K562 (cell line): ENCODE measurements around the gene HES4. TPM values are rescaled to one million over a fixed set of nuclear protein-coding genes. Genes with fewer than 3 reads are reported as not detected.

Experiments
- ARID1B ChIP-seq: fragments of 450-650 bp; IDR thresholded peaks from 2 replicates; pipeline ENCODE4 v1.6.1; 2016; ENCODE audit warnings: antibody characterized with exemption, mild to moderate bottlenecking, inconsistent platforms
- CBX3 ChIP-seq, 2 experiments: IDR thresholded peaks; 1 replicate in 1 of 2; 2 replicates in 1 of 2; pipeline ENCODE4 v1.6.1; 2012; ENCODE audit warnings: inconsistent platforms in 2 of 2, low read length in 2 of 2, borderline replicate concordance in 1 of 2, control low read depth in 1 of 2
- E2F1 ChIP-seq: sonication (generic); formaldehyde crosslinking; IDR thresholded peaks from 2 replicates; pipeline ENCODE4 v1.8.1; 2023; ENCODE audit warnings: mild to moderate bottlenecking, missing genetic modification reagents, moderate library complexity
- EGR1 ChIP-seq: fragments of 450-650 bp; conservative IDR thresholded peaks from 2 replicates; pipeline ENCODE4 v1.6.1; 2017; ENCODE audit warnings: mild to moderate bottlenecking
- HDAC1 ChIP-seq, 2 experiments: fragments of 450-650 bp; IDR thresholded peaks; 2 replicates each; pipeline ENCODE4 v1.6.1; 2016 to 2017; ENCODE audit warnings: inconsistent platforms in 1 of 2, mild to moderate bottlenecking in 1 of 2, moderate library complexity in 1 of 2
- SRSF3 ChIP-seq: fragments of 200-400 bp; formaldehyde crosslinking; IDR thresholded peaks from 2 replicates; pipeline ENCODE4 v1.6.1; 2016; ENCODE audit warnings: mild to moderate bottlenecking, low read length, moderate library complexity; ENCODE audit not compliant: insufficient read depth
- U2AF1 ChIP-seq: fragments of 200-400 bp; formaldehyde crosslinking; optimal IDR thresholded peaks from 2 replicates; pipeline ENCODE3; 2017; ENCODE audit warnings: mild to moderate bottlenecking, low read depth, low read length, moderate library complexity
- ZNF780A ChIP-seq: fragments of 250-450 bp; sonication (Bioruptor Pico); IDR thresholded peaks from 2 replicates; pipeline ENCODE4 v1.5.0; 2021; ENCODE audit warnings: mild to moderate bottlenecking
- polyA plus RNA-seq, 8 experiments: library from polyadenylated mRNA; depleted of rRNA in 4 of 8; stranded (reverse) in 5 of 8; unstranded in 3 of 8; fragments of >200 nt; fragmentation: Nextera tagmentation in 2 of 8; fragmentation: Illumina TruSeq in 1 of 8; extraction: Ambion mirVana in 2 of 8; extraction: Trizol in 1 of 8; gene quantifications; 2 replicates each; pipeline versions ENCODE4 v1.2.1 to v1.2.3, GENCODE V29; 2011 to 2014; ENCODE audit warnings: inconsistent platforms in 1 of 8, missing spikeins in 1 of 8
- total RNA-seq, 7 experiments: library from RNA; depleted of rRNA in 6 of 7; stranded (reverse); fragments of >200 nt in 6 of 7; fragmentation: Illumina TruSeq in 2 of 7; extraction: Trizol in 2 of 7; gene quantifications; 2 replicates each; pipeline versions ENCODE4 v1.2.1 to v1.2.3, GENCODE V29; 2011 to 2021; ENCODE audit warnings: low replicate concordance in 1 of 7
- TF ChIP-seq, protein P1 (sequence below), 2 experiments: fragments of 450-650 bp; formaldehyde crosslinking in 1 of 2; IDR thresholded peaks; 2 replicates each; pipeline versions ENCODE4 v1.4.0 to v1.6.1; 2014 to 2020; ENCODE audit warnings: mild to moderate bottlenecking in 2 of 2, borderline replicate concordance in 1 of 2, low read depth in 1 of 2
- TF ChIP-seq, protein P2 (sequence below): sonication (generic); formaldehyde crosslinking; IDR thresholded peaks from 2 replicates; pipeline ENCODE4 v1.8.0; 2023; ENCODE audit warnings: mild to moderate bottlenecking, missing genetic modification reagents
- TF ChIP-seq, protein P3 (sequence below): fragments of 250-450 bp; sonication (Bioruptor Pico); IDR thresholded peaks from 2 replicates; pipeline ENCODE4 v1.8.0; 2021; ENCODE audit warnings: borderline replicate concordance, mild to moderate bottlenecking, moderate library complexity; ENCODE audit not compliant: poor library complexity, severe bottlenecking

HES4 gene
- total and polyA plus RNA-seq, 9 of the 15 experiments (the other 6 are each of a cell fraction or from before 2014, with no cell fraction given): 0.21 to 43.7 (median 5.3) TPM; not detected in 2

DNA sequence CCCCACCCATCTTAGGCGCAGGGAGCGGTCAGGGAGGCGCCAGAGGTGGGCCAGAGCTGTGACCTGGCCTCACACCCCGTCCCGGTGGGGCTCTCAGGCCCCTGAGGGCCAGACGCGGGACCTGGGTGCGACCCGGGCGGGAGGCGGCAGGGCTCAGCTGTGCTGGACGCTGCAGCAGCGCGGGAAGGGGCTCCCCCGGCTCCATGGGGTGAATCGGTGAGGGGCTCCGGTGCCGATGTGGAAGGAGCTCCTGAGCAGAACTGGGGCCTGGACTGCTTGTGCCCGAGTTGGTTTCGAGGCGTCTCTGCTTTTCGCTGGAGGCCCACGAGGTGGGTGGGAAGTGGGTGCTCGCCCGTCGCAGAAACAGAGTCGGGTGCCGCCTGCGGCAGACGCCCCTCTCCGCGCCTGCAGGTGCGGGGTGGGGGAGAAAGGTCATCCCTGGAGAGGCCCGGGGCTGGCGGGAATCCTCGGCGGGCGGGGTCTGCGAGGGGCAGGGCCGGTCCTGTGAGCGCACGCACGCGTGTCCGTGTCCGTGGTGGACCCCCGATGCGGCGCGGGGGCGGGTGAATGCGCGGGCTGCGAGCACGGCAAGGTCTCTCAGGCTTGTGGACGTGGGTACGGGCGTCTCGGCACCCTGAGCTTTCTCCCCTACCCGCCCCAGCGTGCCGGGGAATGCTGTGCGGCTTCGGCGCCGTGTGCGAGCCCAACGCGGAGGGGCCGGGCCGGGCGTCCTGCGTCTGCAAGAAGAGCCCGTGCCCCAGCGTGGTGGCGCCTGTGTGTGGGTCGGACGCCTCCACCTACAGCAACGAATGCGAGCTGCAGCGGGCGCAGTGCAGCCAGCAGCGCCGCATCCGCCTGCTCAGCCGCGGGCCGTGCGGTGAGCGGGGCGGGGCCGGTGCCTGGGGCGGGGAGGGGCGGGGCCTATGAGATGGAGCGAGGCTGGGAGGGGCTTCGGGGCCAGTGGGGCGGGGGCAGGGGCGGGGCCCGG, 40.4 kb upstream of the HES4 start (continued):
- TF ChIP-seq, protein P1, sequence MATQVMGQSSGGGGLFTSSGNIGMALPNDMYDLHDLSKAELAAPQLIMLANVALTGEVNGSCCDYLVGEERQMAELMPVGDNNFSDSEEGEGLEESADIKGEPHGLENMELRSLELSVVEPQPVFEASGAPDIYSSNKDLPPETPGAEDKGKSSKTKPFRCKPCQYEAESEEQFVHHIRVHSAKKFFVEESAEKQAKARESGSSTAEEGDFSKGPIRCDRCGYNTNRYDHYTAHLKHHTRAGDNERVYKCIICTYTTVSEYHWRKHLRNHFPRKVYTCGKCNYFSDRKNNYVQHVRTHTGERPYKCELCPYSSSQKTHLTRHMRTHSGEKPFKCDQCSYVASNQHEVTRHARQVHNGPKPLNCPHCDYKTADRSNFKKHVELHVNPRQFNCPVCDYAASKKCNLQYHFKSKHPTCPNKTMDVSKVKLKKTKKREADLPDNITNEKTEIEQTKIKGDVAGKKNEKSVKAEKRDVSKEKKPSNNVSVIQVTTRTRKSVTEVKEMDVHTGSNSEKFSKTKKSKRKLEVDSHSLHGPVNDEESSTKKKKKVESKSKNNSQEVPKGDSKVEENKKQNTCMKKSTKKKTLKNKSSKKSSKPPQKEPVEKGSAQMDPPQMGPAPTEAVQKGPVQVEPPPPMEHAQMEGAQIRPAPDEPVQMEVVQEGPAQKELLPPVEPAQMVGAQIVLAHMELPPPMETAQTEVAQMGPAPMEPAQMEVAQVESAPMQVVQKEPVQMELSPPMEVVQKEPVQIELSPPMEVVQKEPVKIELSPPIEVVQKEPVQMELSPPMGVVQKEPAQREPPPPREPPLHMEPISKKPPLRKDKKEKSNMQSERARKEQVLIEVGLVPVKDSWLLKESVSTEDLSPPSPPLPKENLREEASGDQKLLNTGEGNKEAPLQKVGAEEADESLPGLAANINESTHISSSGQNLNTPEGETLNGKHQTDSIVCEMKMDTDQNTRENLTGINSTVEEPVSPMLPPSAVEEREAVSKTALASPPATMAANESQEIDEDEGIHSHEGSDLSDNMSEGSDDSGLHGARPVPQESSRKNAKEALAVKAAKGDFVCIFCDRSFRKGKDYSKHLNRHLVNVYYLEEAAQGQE (IDR thresholded peaks at IDR 0.05; ENCODE audit: borderline replicate concordance): peak; percentile 18; the same call in 1 of the 2 replicates
- TF ChIP-seq, protein P1 (CRISPR knock-in tag; IDR thresholded peaks at IDR 0.05; ENCODE audit: low read depth): no peak
- TF ChIP-seq EGR1: peak; percentile 57
- TF ChIP-seq ARID1B: no peak
- no peak for TF ChIP-seq SRSF3
- TF ChIP-seq U2AF1: peak; percentile 48
- TF ChIP-seq CBX3 (IDR thresholded peaks at IDR 0.05; ENCODE audit: borderline replicate concordance in 1 of 2, low read length in 2 of 2): 0 out of 3 replicates have a peak, but pooled peaks of 1 of the 2 experiments have one; percentile 37
- no peak for TF ChIP-seq E2F1 (CRISPR knock-in tag)
- TF ChIP-seq HDAC1 (IDR thresholded peaks at IDR 0.05): peak in 1 of 2 experiments; percentile 59; a peak in 1 of 4 replicates
- TF ChIP-seq ZNF780A (CRISPR knock-in tag): no peak
- TF ChIP-seq, protein P2, sequence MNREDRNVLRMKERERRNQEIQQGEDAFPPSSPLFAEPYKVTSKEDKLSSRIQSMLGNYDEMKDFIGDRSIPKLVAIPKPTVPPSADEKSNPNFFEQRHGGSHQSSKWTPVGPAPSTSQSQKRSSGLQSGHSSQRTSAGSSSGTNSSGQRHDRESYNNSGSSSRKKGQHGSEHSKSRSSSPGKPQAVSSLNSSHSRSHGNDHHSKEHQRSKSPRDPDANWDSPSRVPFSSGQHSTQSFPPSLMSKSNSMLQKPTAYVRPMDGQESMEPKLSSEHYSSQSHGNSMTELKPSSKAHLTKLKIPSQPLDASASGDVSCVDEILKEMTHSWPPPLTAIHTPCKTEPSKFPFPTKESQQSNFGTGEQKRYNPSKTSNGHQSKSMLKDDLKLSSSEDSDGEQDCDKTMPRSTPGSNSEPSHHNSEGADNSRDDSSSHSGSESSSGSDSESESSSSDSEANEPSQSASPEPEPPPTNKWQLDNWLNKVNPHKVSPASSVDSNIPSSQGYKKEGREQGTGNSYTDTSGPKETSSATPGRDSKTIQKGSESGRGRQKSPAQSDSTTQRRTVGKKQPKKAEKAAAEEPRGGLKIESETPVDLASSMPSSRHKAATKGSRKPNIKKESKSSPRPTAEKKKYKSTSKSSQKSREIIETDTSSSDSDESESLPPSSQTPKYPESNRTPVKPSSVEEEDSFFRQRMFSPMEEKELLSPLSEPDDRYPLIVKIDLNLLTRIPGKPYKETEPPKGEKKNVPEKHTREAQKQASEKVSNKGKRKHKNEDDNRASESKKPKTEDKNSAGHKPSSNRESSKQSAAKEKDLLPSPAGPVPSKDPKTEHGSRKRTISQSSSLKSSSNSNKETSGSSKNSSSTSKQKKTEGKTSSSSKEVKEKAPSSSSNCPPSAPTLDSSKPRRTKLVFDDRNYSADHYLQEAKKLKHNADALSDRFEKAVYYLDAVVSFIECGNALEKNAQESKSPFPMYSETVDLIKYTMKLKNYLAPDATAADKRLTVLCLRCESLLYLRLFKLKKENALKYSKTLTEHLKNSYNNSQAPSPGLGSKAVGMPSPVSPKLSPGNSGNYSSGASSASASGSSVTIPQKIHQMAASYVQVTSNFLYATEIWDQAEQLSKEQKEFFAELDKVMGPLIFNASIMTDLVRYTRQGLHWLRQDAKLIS (CRISPR knock-in tag): no peak
- TF ChIP-seq, protein P3, sequence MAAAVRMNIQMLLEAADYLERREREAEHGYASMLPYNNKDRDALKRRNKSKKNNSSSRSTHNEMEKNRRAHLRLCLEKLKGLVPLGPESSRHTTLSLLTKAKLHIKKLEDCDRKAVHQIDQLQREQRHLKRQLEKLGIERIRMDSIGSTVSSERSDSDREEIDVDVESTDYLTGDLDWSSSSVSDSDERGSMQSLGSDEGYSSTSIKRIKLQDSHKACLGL (CRISPR knock-in tag): no peak
